Erythroblast (primary cell): ENCODE measurements around the gene WASF2.

Source experiments
- GATA1 ChIP-seq: IDR thresholded peaks from 2 replicates; pipeline ENCODE4 v1.6.1; 2011; ENCODE audit warnings: low read depth, mild to moderate bottlenecking, control low read depth, low read length, moderate library complexity
- POLR2A ChIP-seq: IDR thresholded peaks from 2 replicates; pipeline ENCODE4 v1.6.1; 2011; ENCODE audit warnings: mild to moderate bottlenecking, low read length

GRCh38 chr1:27413004-27413403 is 77.0 kb downstream of the WASF2 start:
- TF ChIP-seq POLR2A (no peak), GATA1 (no peak)
